Astrocyte of the spinal cord (primary cell): ENCODE results near the gene CDK7.
A peak's percentile ranks its signal among the peaks of the same experiment; 100 is the strongest.

Experiments used
- DNase-seq: peaks from one replicate; pipeline ENCODE4 v3.0.0; 2011; ENCODE audit warnings: low read depth, low spot score
- H3K4me3 ChIP-seq: 2 replicates; pipeline ENCODE4 v1.5.1; 2011; ENCODE audit warnings: low read depth, mild to moderate bottlenecking, low read length, moderate library complexity
- CTCF ChIP-seq: IDR thresholded peaks from 2 replicates; pipeline ENCODE4 v1.5.1; 2012; ENCODE audit warnings: low read depth, mild to moderate bottlenecking, low read length, inconsistent platforms
- in situ Hi-C: cut with HindIII; loops from 2 replicates; pipeline ENCODE4 v1.10.0; 2017; ENCODE audit warnings: low sequenced_read_pairs

Gene CDK7

GRCh38 chr5:69288688-69289087, 54.0 kb downstream of the CDK7 start:
- in situ Hi-C loops, result no loop called here
- H3K4me3 ChIP-seq, result no peak overlapping the region
- no peak for DNase-seq
- no peak for TF ChIP-seq CTCF

- no peak for TF ChIP-seq CTCF
- in situ Hi-C loops, result no loop called here
- no peak overlapping the region for H3K4me3 ChIP-seq
- no peak for DNase-seq
Observed at GRCh38 chr5:69292306-69292705, 57.6 kb downstream of the CDK7 start.

- TF ChIP-seq CTCF, result no peak
- in situ Hi-C loops, result no loop called here
- H3K4me3 ChIP-seq, result no peak overlapping the region
- DNase-seq, result no peak
Observed at GRCh38 chr5:69293882-69294281, 59.2 kb downstream of the CDK7 start.

- H3K4me3 ChIP-seq, result no peak overlapping the region
- in situ Hi-C loops, result no loop called here
- no peak for TF ChIP-seq CTCF
- peak; percentile 80 for DNase-seq
Observed at GRCh38 chr5:69295088-69295754, 60.5 kb downstream of the CDK7 start.

GRCh38 chr5:69299625-69300024, 64.9 kb downstream of the CDK7 start:
- TF ChIP-seq CTCF, result no peak
- H3K4me3 ChIP-seq, result no peak overlapping the region
- in situ Hi-C loops, result no loop called here
- DNase-seq, result no peak

- in situ Hi-C loops, result no loop called here
- H3K4me3 ChIP-seq, result no peak overlapping the region
- DNase-seq, result no peak
- no peak for TF ChIP-seq CTCF
Observed at GRCh38 chr5:69300537-69301203, 66.0 kb downstream of the CDK7 start.
